T-cell (primary cell): Measurements from ENCODE around the gene GNAT1. TPM values are rescaled to one million over a fixed set of nuclear protein-coding genes. Genes with fewer than 3 reads are reported as not detected.

Experiments
- ATAC-seq, 4 experiments: fragments of 200-7000 bp in 3 of 4; fragments of 150-1000 bp in 1 of 4; cut with Tn5 transposase; replicated peaks in 1 of 4; 1 replicate in 3 of 4; 2 replicates in 1 of 4; pipeline ENCODE4 v1.10.0; 2021; ENCODE audit warnings: moderate library complexity in 3 of 4, mild to moderate bottlenecking in 2 of 4, moderate number of reproducible peaks in 1 of 4
- CTCF ChIA-PET, 2 donors: fragments of 300-600 bp; sonication (Branson Sonifier 250); formaldehyde crosslinking; loops; one replicate each; lab custom pipeline; 2022; ENCODE audit warnings: antibody characterized with exemption in 2 of 2; lab: Charles Lee
- POLR2A ChIA-PET, 2 donors: fragments of 300-600 bp; sonication (Branson Sonifier 250); formaldehyde crosslinking; loops; one replicate each; lab custom pipeline; 2022; ENCODE audit warnings: antibody characterized with exemption in 2 of 2; lab: Charles Lee
- DNase-seq, 35 experiments: peaks; one replicate each; pipeline versions ENCODE4 v3.0.0 to v3.0.0-alpha.2; 2013 to 2023
- H3K27ac ChIP-seq: one replicate; pipeline ENCODE4 v1.5.1; 2013; ENCODE audit warnings: low read length
- H3K27me3 ChIP-seq, 2 experiments: replicated peaks in 1 of 2; 1 replicate in 1 of 2; 2 replicates in 1 of 2; pipeline versions ENCODE4 v1.6.1 to v1.7.0; 2013; ENCODE audit warnings: low read length in 1 of 2, mixed read lengths in 1 of 2; ENCODE audit not compliant: control insufficient read depth in 2 of 2, insufficient read depth in 2 of 2; ENCODE audit errors: extremely low read depth in 1 of 2
- H3K36me3 ChIP-seq, 2 donors: 1 replicate in 1 of 2; 2 replicates in 1 of 2; pipeline versions ENCODE4 v1.6.1 to v1.7.0; 2013; ENCODE audit warnings: low read length in 1 of 2; ENCODE audit not compliant: control insufficient read depth in 2 of 2, insufficient read depth in 1 of 2; ENCODE audit errors: extremely low read depth in 1 of 2
- H3K4me1 ChIP-seq, 2 experiments: 1 replicate in 1 of 2; 2 replicates in 1 of 2; pipeline versions ENCODE4 v1.6.1 to v1.7.0; 2013; ENCODE audit warnings: low read length in 2 of 2, mixed read lengths in 1 of 2; ENCODE audit not compliant: insufficient read depth in 2 of 2, control insufficient read depth in 1 of 2; ENCODE audit errors: extremely low read depth in 1 of 2
- H3K4me3 ChIP-seq, 2 donors: 1 replicate in 1 of 2; 2 replicates in 1 of 2; pipeline versions ENCODE4 v1.5.1 to v1.7.0; 2013; ENCODE audit warnings: mild to moderate bottlenecking in 2 of 2, low read length in 1 of 2, moderate library complexity in 1 of 2; ENCODE audit not compliant: control insufficient read depth in 1 of 2; ENCODE audit errors: extremely low read depth in 1 of 2
- H3K9me3 ChIP-seq: 2 replicates; pipeline ENCODE4 v1.7.0; 2013
- H3K27ac Mint-ChIP-seq, 2 donors: one replicate each; pipeline ENCODE4 v1.8.0; 2020 to 2021; ENCODE audit warnings: mild to moderate bottlenecking in 2 of 2, mixed read lengths in 2 of 2
- H3K27me3 Mint-ChIP-seq, 2 donors: one replicate each; pipeline ENCODE4 v1.8.0; 2021 to 2022; ENCODE audit warnings: mixed read lengths in 2 of 2
- H3K36me3 Mint-ChIP-seq: one replicate; pipeline ENCODE4 v1.8.0; 2021; ENCODE audit warnings: mixed read lengths
- H3K4me1 Mint-ChIP-seq, 3 donors: one replicate each; pipeline ENCODE4 v1.8.0; 2020 to 2022; ENCODE audit warnings: mixed read lengths in 3 of 3, mild to moderate bottlenecking in 1 of 3
- H3K4me3 Mint-ChIP-seq, 3 donors: one replicate each; pipeline ENCODE4 v1.8.0; 2020 to 2022; ENCODE audit warnings: mild to moderate bottlenecking in 3 of 3, mixed read lengths in 3 of 3, moderate library complexity in 3 of 3
- H3K9me3 Mint-ChIP-seq, 3 donors: one replicate each; pipeline ENCODE4 v1.8.0; 2020 to 2022; ENCODE audit warnings: mixed read lengths in 3 of 3
- WGBS: methylation state at CpG from one replicate; pipeline ENCODE4 v1.1.5; 2013; ENCODE audit warnings: missing lambda C conversion rate; ENCODE audit not compliant: insufficient coverage; 5-methylcytosine and 5-hydroxymethylcytosine counted together
- total RNA-seq, 35 experiments: library from RNA in 6 of 35; stranded (reverse) in 6 of 35; fragments of 120-200 nt in 1 of 35; gene quantifications; one replicate each; pipeline versions ENCODE4 v1.2.1 to v1.2.4 and lab custom pipeline; 2013 to 2026

The GNAT1 gene
- total RNA-seq, 5 donors from 2014 or later (not counting 1 experiment from before 2014, with no cell fraction given): 0.28 TPM; not detected in 4

GRCh38 chr3:50192124-50192523 is 714 bp downstream of the GNAT1 start:
- Histone ChIP-seq H3K27ac (no peak overlapping the region), H3K4me1 (peaks cover 0 to 24% of the 10 kb centered on the region in 2 experiments), H3K4me3 (no peak overlapping the region), H3K27me3 (peaks cover 2 to 52% of the 10 kb centered on the region in 2 experiments), H3K36me3 (no peaks in the 10 kb centered on the region), H3K9me3 (no peaks in the 10 kb centered on the region)
- ChIA-PET CTCF (interaction anchor here (0.7 to 3.9 kb wide), 6 partner anchors 32 to 80 kb away, joined by 3 to 60 read pairs (median 6); no protein-coding TSS in a partner anchor), POLR2A (no interaction called here)
- ATAC-seq (no peak), DNase-seq (no peak)
- H3K4me3 Mint-ChIP-seq: no peak overlapping the region
- peaks cover 4 to 14% (median 12%) of the 10 kb centered on the region in 3 donors for H3K4me1 Mint-ChIP-seq
- H3K36me3 Mint-ChIP-seq: no peaks in the 10 kb centered on the region
- 87% methylated on average over 8 of the region's 8 CpGs for WGBS
- H3K27ac Mint-ChIP-seq: no peak overlapping the region
- no peaks in the 10 kb centered on the region for H3K9me3 Mint-ChIP-seq
- H3K27me3 Mint-ChIP-seq: peaks cover 4 to 9% of the 10 kb centered on the region in 2 donors

- peak; percentile 58 to 90 (median 79) for DNase-seq
- Histone ChIP-seq H3K4me1 (peaks cover 0 to 24% of the 10 kb centered on the region in 2 experiments), H3K4me3 (no peak overlapping the region), H3K27me3 (peaks cover 2 to 52% of the 10 kb centered on the region in 2 experiments), H3K27ac (no peak overlapping the region), H3K36me3 (no peaks in the 10 kb centered on the region), H3K9me3 (no peaks in the 10 kb centered on the region)
- Mint-ChIP-seq H3K27me3 (peaks cover 7 to 10% of the 10 kb centered on the region in 2 donors), H3K9me3 (no peaks in the 10 kb centered on the region), H3K4me1 (peaks cover 4 to 14% (median 12%) of the 10 kb centered on the region in 3 donors), H3K27ac (peak overlapping the region in 1 of 2 donors; percentile 39), H3K4me3 (peak overlapping the region in 1 of 3 donors; percentile 64), H3K36me3 (no peaks in the 10 kb centered on the region)
- ChIA-PET CTCF (interaction anchor here (0.7 to 3.9 kb wide), 7 partner anchors 32 to 80 kb away, joined by 3 to 60 read pairs (median 8); no protein-coding TSS in a partner anchor), POLR2A (no interaction called here)
- ATAC-seq: peak; percentile 23 to 54 (median 46)
- 21% methylated on average over 21 of the region's 21 CpGs for WGBS
Measured at GRCh38 chr3:50192689-50193141, 1.3 kb downstream of the GNAT1 start.

- CTCF ChIA-PET: interaction anchor here (1.3 to 3.9 kb wide), 4 partner anchors 32 to 56 kb away, joined by 3 to 60 read pairs (median 29); no protein-coding TSS in a partner anchor
- Mint-ChIP-seq H3K27me3 (peaks cover 7 to 10% of the 10 kb centered on the region in 2 donors), H3K4me3 (peak overlapping the region in 1 of 3 donors; percentile 64), H3K4me1 (peaks cover 4 to 14% (median 12%) of the 10 kb centered on the region in 3 donors), H3K27ac (no peak overlapping the region), H3K36me3 (no peaks in the 10 kb centered on the region), H3K9me3 (no peaks in the 10 kb centered on the region)
- POLR2A ChIA-PET: no interaction called here
- ATAC-seq (no peak), DNase-seq (no peak)
- Histone ChIP-seq H3K27ac (no peak overlapping the region), H3K4me1 (peaks cover 0 to 24% of the 10 kb centered on the region in 2 experiments), H3K27me3 (peaks cover 2 to 52% of the 10 kb centered on the region in 2 experiments), H3K4me3 (no peak overlapping the region), H3K9me3 (no peaks in the 10 kb centered on the region), H3K36me3 (no peaks in the 10 kb centered on the region)
- WGBS: 53% methylated on average over 30 of the region's 36 CpGs
Measured at GRCh38 chr3:50193286-50193685, 1.9 kb downstream of the GNAT1 start.

- peak overlapping the region in 1 of 2 donors; percentile 7 for H3K4me3 ChIP-seq
- H3K36me3 ChIP-seq: no peaks in the 10 kb centered on the region
- Mint-ChIP-seq H3K27ac (no peak overlapping the region), H3K4me3 (peak overlapping the region; percentile 13 to 64 (median 17)), H3K9me3 (no peaks in the 10 kb centered on the region), H3K27me3 (peaks cover 7 to 13% of the 10 kb centered on the region in 2 donors), H3K36me3 (no peaks in the 10 kb centered on the region), H3K4me1 (peaks cover 4 to 14% (median 12%) of the 10 kb centered on the region in 3 donors)
- DNase-seq (peak in 2 of 35 experiments; percentile 11 to 21), ATAC-seq (peak in 1 of 4 experiments; percentile 7)
- no peaks in the 10 kb centered on the region for H3K9me3 ChIP-seq
- whole genome bisulfite sequencing: 22% methylated on average over 33 of the region's 34 CpGs
- peaks cover 0 to 24% of the 10 kb centered on the region in 2 experiments for H3K4me1 ChIP-seq
- ChIA-PET POLR2A (no interaction called here), CTCF (interaction anchor here (1.2 to 3.9 kb wide), 6 partner anchors 31 to 53 kb away, joined by 4 to 60 read pairs (median 10); no protein-coding TSS in a partner anchor)
- H3K27ac ChIP-seq: no peak overlapping the region
- H3K27me3 ChIP-seq: peaks cover 2 to 49% of the 10 kb centered on the region in 2 experiments
Measured at GRCh38 chr3:50193746-50194127, 2.3 kb downstream of the GNAT1 start.

GRCh38 chr3:50194128-50194902 is 2.9 kb downstream of the GNAT1 start:
- peak overlapping the region in 1 of 2 donors; percentile 28 for H3K27ac Mint-ChIP-seq
- no peak overlapping the region for H3K27ac ChIP-seq
- H3K4me1 ChIP-seq: peaks cover 0 to 24% of the 10 kb centered on the region in 2 experiments
- peaks cover 10 to 18% of the 10 kb centered on the region in 2 donors for H3K27me3 Mint-ChIP-seq
- no peaks in the 10 kb centered on the region for H3K36me3 Mint-ChIP-seq
- ATAC-seq (peak; percentile 87 to 91 (median 90)), DNase-seq (peak; percentile 77 to 93 (median 87))
- ChIA-PET POLR2A (interaction anchor here (0.7 to 1.3 kb wide), 4 partner anchors 17 to 52 kb away, joined by 3 to 5 read pairs (median 4); partner anchors contain the start of gene GNAI2 (in 1 of the 2)), CTCF (interaction anchor here (0.7 to 3.9 kb wide), 20 partner anchors 9 to 156 kb away, joined by 3 to 60 read pairs (median 4); partner anchors contain the start of genes CYB561D2 (in 1 of the 2), GNAI2 (in 1 of the 2), HYAL3 (in 1 of the 2) and NAA80 (in 1 of the 2))
- WGBS: 8% methylated on average over 66 of the region's 70 CpGs
- H3K36me3 ChIP-seq: no peaks in the 10 kb centered on the region
- H3K27me3 ChIP-seq: peaks cover 2 to 49% of the 10 kb centered on the region in 2 experiments
- peaks cover 4 to 14% (median 12%) of the 10 kb centered on the region in 3 donors for H3K4me1 Mint-ChIP-seq
- H3K9me3 Mint-ChIP-seq: no peaks in the 10 kb centered on the region
- H3K4me3 ChIP-seq: peak overlapping the region; percentile 12 to 36
- peak overlapping the region; percentile 53 to 64 (median 57) for H3K4me3 Mint-ChIP-seq
- no peaks in the 10 kb centered on the region for H3K9me3 ChIP-seq
